Measurements from ENCODE around the gene WDR62.

The WDR62 gene

GRCh38 chr19:36009220-36009619 lies 45.5 kb upstream of the WDR62 start:
- Histone ChIP-seq H3K4me1 (ENCODE audit: control insufficient read depth, insufficient read depth, low read length) (peaks cover 12% of the 10 kb centered on the region), H3K27ac (ENCODE audit: extremely low read depth, low read depth, low read length) (no peak overlapping the region), H3K36me3 (ENCODE audit: control insufficient read depth in 2 of 2, insufficient read depth in 1 of 2, low read length in 2 of 2) (peaks cover 7 to 27% of the 10 kb centered on the region in 2 experiments; a peak in 2 of 3 replicates), H3K9me3 (ENCODE audit: control insufficient read depth, insufficient read depth, low read depth, low read length) (no peaks in the 10 kb centered on the region), H3K4me3 (ENCODE audit: low read depth, low read length) (no peak overlapping the region)
- TF ChIP-seq, protein P1, sequence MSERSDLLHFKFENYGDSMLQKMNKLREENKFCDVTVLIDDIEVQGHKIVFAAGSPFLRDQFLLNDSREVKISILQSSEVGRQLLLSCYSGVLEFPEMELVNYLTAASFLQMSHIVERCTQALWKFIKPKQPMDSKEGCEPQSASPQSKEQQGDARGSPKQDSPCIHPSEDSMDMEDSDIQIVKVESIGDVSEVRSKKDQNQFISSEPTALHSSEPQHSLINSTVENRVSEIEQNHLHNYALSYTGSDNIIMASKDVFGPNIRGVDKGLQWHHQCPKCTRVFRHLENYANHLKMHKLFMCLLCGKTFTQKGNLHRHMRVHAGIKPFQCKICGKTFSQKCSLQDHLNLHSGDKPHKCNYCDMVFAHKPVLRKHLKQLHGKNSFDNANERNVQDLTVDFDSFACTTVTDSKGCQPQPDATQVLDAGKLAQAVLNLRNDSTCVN (tag by site-specific recombination; optimal IDR thresholded peaks at IDR 0.05), result peak; percentile 30
- TF ChIP-seq ZNF366 (tag by site-specific recombination; conservative IDR thresholded peaks at IDR 0.05), result no peak
- TF ChIP-seq EGR2 (tag by site-specific recombination; IDR thresholded peaks at IDR 0.05; ENCODE audit: low read depth), result peak; percentile 53
- peak; percentile 82 for TF ChIP-seq ZFHX2 (tag by site-specific recombination; conservative IDR thresholded peaks at IDR 0.05)
- no peak for TF ChIP-seq ZNF211 (tag by site-specific recombination; IDR thresholded peaks at IDR 0.05; ENCODE audit: low read depth)
- POLR2A ChIA-PET, result interaction anchor here (1.2 to 2.3 kb wide), 4 partner anchors 11 to 44 kb away, joined by 3 to 12 read pairs (median 4); partner anchors contain the start of gene THAP8
- CTCF ChIA-PET, result interaction anchor here (0.8 kb wide), 3 partner anchors 47 to 189 kb away, joined by 3 to 6 read pairs (median 3); no protein-coding TSS in a partner anchor

DNA sequence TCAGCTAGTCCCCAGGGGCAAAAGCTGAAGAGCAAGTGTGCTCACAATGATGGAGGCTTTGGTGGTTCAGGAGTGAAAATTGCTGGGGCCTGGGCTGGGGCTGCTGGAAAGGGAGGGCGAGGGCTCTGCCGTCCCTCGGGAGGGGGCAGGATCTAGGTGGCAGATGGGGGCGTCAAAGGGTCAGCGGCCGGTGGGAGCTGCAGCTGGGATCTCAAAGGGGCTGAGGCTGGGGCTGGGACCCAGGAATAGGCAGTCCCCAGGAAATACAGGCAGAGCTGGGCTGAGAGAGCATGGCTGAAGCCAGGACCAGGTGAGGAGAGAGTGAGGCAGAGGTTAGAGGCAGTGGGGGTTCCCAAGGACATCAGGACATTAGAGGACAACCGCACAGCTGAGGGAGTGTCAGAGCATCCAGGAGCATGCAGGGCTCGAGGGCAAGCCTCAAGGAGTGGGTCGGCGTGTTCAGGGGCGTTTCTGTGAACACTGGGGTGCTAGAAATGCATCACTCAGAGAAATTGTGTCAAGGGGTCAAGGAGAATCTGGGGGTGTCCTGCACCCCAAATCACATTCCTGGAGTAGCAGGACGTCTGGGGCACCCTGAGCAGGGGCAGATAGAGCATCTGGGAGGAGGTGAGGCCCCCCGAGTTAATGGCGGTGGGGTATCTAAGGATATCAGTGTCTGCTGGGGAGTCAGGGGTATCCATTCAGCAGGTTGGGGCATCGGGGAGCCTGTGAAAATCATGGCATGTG lies 44.9 kb upstream of the WDR62 start:
- Histone ChIP-seq H3K4me3 (ENCODE audit: low read depth, low read length) (no peak overlapping the region), H3K9me3 (ENCODE audit: control insufficient read depth, insufficient read depth, low read depth, low read length) (no peaks in the 10 kb centered on the region), H3K27ac (ENCODE audit: extremely low read depth, low read depth, low read length) (peak overlapping the region; percentile 38; the same call in 1 of the 2 replicates), H3K36me3 (ENCODE audit: control insufficient read depth in 2 of 2, insufficient read depth in 1 of 2, low read length in 2 of 2) (peaks cover 7 to 27% of the 10 kb centered on the region in 2 experiments; a peak in 2 of 3 replicates), H3K4me1 (ENCODE audit: control insufficient read depth, insufficient read depth, low read length) (peaks cover 15% of the 10 kb centered on the region)
- ChIA-PET CTCF (interaction anchor here (0.8 kb wide), 1 partner anchor 183 kb away, joined by 3 read pairs; no protein-coding TSS in a partner anchor), POLR2A (interaction anchor here (1.2 to 2.3 kb wide), 4 partner anchors 11 to 44 kb away, joined by 3 to 12 read pairs (median 4); partner anchors contain the start of gene THAP8)
- TF ChIP-seq KLF8 (tag by site-specific recombination; IDR thresholded peaks at IDR 0.05) (no peak), ZNF341 (tag by site-specific recombination; IDR thresholded peaks at IDR 0.05; ENCODE audit: low read depth) (no peak), ZNF596 (tag by site-specific recombination; IDR thresholded peaks at IDR 0.05) (no peak), ZFHX2 (tag by site-specific recombination; conservative IDR thresholded peaks at IDR 0.05) (0 out of 2 replicates have a peak, but pooled peaks have one; percentile 3), GLIS2 (tag by site-specific recombination; IDR thresholded peaks at IDR 0.05) (peak; percentile 40; the same call in 1 of the 2 replicates), ZNF510 (tag by site-specific recombination; IDR thresholded peaks at IDR 0.05; ENCODE audit: insufficient replicate concordance) (no peak), ZBTB10 (tag by site-specific recombination; IDR thresholded peaks at IDR 0.05) (peak; percentile 92), KLF10 (tag by site-specific recombination; IDR thresholded peaks at IDR 0.05) (no peak), SP2 (tag by site-specific recombination; IDR thresholded peaks at IDR 0.05) (peak; percentile 37), BCL11A (tag by site-specific recombination; IDR thresholded peaks at IDR 0.05; ENCODE audit: low read depth) (0 out of 2 replicates have a peak, but pooled peaks have one; percentile 27), ZBTB7A (tag by site-specific recombination; IDR thresholded peaks at IDR 0.05; ENCODE audit: low read depth) (0 out of 2 replicates have a peak, but pooled peaks have one; percentile 6), ZNF354C (tag by site-specific recombination; IDR thresholded peaks at IDR 0.05; ENCODE audit: borderline replicate concordance, low read depth) (no peak), ZBTB20 (tag by site-specific recombination; IDR thresholded peaks at IDR 0.05) (peak; percentile 54; the same call in 1 of the 2 replicates)

Data from HEK293 (cell line).